ENCODE measurements around the gene TNIP2. TPM values are rescaled to one million over a fixed set of nuclear protein-coding genes. Genes with fewer than 3 reads are reported as not detected.

TNIP2 gene
- total and polyA plus RNA-seq, 2 of the 13 experiments (the other 11 are each of a cell fraction or from before 2014, with no cell fraction given), result 25.6 to 38.0 TPM

GRCh38 chr4:2792711-2793585, 36.8 kb upstream of the TNIP2 start, which contains the start of gene SH3BP2 (continued):
- TF ChIP-seq RERE (CRISPR knock-in tag; IDR thresholded peaks at IDR 0.05; ENCODE audit: low read depth) (no peak), NFIB (CRISPR knock-in tag; IDR thresholded peaks at IDR 0.05; ENCODE audit: borderline replicate concordance) (no peak), HOXD1 (CRISPR knock-in tag; IDR thresholded peaks at IDR 0.05) (no peak), RNF219 (CRISPR knock-in tag; IDR thresholded peaks at IDR 0.05) (peak; percentile 68; the same call in 1 of the 2 replicates), HOXA3 (CRISPR knock-in tag; IDR thresholded peaks at IDR 0.05) (peak; percentile 56; the same call in 1 of the 2 replicates), ZNF101 (CRISPR knock-in tag; IDR thresholded peaks at IDR 0.05; ENCODE audit: borderline replicate concordance, low read depth) (no peak), ZNF780A (CRISPR knock-in tag; IDR thresholded peaks at IDR 0.05) (peak; percentile 38; the same call in 1 of the 2 replicates)
- TF ChIP-seq, protein P1, sequence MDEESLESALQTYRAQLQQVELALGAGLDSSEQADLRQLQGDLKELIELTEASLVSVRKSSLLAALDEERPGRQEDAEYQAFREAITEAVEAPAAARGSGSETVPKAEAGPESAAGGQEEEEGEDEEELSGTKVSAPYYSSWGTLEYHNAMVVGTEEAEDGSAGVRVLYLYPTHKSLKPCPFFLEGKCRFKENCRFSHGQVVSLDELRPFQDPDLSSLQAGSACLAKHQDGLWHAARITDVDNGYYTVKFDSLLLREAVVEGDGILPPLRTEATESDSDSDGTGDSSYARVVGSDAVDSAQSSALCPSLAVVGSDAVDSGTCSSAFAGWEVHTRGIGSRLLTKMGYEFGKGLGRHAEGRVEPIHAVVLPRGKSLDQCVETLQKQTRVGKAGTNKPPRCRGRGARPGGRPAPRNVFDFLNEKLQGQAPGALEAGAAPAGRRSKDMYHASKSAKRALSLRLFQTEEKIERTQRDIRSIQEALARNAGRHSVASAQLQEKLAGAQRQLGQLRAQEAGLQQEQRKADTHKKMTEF (CRISPR knock-in tag; IDR thresholded peaks at IDR 0.05), result no peak; the same call in 1 of the 2 replicates
- TF ChIP-seq, protein P2, sequence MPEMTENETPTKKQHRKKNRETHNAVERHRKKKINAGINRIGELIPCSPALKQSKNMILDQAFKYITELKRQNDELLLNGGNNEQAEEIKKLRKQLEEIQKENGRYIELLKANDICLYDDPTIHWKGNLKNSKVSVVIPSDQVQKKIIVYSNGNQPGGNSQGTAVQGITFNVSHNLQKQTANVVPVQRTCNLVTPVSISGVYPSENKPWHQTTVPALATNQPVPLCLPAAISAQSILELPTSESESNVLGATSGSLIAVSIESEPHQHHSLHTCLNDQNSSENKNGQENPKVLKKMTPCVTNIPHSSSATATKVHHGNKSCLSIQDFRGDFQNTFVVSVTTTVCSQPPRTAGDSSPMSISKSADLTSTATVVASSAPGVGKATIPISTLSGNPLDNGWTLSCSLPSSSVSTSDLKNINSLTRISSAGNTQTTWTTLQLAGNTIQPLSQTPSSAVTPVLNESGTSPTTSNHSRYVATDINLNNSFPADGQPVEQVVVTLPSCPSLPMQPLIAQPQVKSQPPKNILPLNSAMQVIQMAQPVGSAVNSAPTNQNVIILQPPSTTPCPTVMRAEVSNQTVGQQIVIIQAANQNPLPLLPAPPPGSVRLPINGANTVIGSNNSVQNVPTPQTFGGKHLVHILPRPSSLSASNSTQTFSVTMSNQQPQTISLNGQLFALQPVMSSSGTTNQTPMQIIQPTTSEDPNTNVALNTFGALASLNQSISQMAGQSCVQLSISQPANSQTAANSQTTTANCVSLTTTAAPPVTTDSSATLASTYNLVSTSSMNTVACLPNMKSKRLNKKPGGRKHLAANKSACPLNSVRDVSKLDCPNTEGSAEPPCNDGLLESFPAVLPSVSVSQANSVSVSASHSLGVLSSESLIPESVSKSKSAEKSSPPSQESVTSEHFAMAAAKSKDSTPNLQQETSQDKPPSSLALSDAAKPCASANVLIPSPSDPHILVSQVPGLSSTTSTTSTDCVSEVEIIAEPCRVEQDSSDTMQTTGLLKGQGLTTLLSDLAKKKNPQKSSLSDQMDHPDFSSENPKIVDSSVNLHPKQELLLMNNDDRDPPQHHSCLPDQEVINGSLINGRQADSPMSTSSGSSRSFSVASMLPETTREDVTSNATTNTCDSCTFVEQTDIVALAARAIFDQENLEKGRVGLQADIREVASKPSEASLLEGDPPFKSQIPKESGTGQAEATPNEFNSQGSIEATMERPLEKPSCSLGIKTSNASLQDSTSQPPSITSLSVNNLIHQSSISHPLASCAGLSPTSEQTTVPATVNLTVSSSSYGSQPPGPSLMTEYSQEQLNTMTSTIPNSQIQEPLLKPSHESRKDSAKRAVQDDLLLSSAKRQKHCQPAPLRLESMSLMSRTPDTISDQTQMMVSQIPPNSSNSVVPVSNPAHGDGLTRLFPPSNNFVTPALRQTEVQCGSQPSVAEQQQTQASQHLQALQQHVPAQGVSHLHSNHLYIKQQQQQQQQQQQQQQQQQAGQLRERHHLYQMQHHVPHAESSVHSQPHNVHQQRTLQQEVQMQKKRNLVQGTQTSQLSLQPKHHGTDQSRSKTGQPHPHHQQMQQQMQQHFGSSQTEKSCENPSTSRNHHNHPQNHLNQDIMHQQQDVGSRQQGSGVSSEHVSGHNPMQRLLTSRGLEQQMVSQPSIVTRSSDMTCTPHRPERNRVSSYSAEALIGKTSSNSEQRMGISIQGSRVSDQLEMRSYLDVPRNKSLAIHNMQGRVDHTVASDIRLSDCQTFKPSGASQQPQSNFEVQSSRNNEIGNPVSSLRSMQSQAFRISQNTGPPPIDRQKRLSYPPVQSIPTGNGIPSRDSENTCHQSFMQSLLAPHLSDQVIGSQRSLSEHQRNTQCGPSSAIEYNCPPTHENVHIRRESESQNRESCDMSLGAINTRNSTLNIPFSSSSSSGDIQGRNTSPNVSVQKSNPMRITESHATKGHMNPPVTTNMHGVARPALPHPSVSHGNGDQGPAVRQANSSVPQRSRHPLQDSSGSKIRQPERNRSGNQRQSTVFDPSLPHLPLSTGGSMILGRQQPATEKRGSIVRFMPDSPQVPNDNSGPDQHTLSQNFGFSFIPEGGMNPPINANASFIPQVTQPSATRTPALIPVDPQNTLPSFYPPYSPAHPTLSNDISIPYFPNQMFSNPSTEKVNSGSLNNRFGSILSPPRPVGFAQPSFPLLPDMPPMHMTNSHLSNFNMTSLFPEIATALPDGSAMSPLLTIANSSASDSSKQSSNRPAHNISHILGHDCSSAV (CRISPR knock-in tag; IDR thresholded peaks at IDR 0.05; ENCODE audit: borderline replicate concordance), result no peak
